ENCODE data around the gene IQSEC1. TPM values are rescaled to one million over a fixed set of nuclear protein-coding genes. Genes with fewer than 3 reads are reported as not detected.

Gene IQSEC1
- total and polyA plus RNA-seq, 2 experiments from 2014 or later = 8.0 to 51.9 TPM

- Histone ChIP-seq H3K36me3 (ENCODE audit: insufficient read depth) (no peaks in the 10 kb centered on the region), H3K9me2 (ENCODE audit: insufficient read depth) (no peaks in the 10 kb centered on the region), H3K4me1 (ENCODE audit: insufficient read depth) (no peaks in the 10 kb centered on the region), H3K27ac (ENCODE audit: low read depth) (no peak overlapping the region), H3K79me2 (replicated peaks; ENCODE audit: insufficient read depth) (no peaks in the 10 kb centered on the region), H2AFZ (no peak overlapping the region), H3F3A (replicated peaks; ENCODE audit: low read depth) (no peaks in the 10 kb centered on the region), H3K4me2 (no peak overlapping the region), H3K27me3 (ENCODE audit: insufficient read depth) (peaks cover 11% of the 10 kb centered on the region), H4K20me1 (replicated peaks; ENCODE audit: insufficient read depth) (no peaks in the 10 kb centered on the region), H3K4me3 (no peak overlapping the region)
- Mint-ChIP-seq H3K27me3 (ENCODE audit: insufficient read depth, low read depth, poor library complexity) (peaks cover 12% of the 10 kb centered on the region), H3K27ac (no peak overlapping the region), H3K4me1 (peaks cover 11% of the 10 kb centered on the region), H3K9me3 (no peaks in the 10 kb centered on the region; the same call in 2 of the 3 replicates), H3K36me3 (ENCODE audit: low read depth) (no peaks in the 10 kb centered on the region; the same call in 2 of the 3 replicates), H3K4me3 (no peak overlapping the region)
- TF ChIP-seq JUNB (IDR thresholded peaks at IDR 0.05; ENCODE audit: unreplicated experiment) = no peak
- TF ChIP-seq EZH2phosphoT487 (IDR thresholded peaks at IDR 0.05; ENCODE audit: unreplicated experiment) = no peak
- no peak for TF ChIP-seq ZNF331 (CRISPR knock-in tag; IDR thresholded peaks at IDR 0.05; ENCODE audit: low read depth)
- TF ChIP-seq, protein P1, sequence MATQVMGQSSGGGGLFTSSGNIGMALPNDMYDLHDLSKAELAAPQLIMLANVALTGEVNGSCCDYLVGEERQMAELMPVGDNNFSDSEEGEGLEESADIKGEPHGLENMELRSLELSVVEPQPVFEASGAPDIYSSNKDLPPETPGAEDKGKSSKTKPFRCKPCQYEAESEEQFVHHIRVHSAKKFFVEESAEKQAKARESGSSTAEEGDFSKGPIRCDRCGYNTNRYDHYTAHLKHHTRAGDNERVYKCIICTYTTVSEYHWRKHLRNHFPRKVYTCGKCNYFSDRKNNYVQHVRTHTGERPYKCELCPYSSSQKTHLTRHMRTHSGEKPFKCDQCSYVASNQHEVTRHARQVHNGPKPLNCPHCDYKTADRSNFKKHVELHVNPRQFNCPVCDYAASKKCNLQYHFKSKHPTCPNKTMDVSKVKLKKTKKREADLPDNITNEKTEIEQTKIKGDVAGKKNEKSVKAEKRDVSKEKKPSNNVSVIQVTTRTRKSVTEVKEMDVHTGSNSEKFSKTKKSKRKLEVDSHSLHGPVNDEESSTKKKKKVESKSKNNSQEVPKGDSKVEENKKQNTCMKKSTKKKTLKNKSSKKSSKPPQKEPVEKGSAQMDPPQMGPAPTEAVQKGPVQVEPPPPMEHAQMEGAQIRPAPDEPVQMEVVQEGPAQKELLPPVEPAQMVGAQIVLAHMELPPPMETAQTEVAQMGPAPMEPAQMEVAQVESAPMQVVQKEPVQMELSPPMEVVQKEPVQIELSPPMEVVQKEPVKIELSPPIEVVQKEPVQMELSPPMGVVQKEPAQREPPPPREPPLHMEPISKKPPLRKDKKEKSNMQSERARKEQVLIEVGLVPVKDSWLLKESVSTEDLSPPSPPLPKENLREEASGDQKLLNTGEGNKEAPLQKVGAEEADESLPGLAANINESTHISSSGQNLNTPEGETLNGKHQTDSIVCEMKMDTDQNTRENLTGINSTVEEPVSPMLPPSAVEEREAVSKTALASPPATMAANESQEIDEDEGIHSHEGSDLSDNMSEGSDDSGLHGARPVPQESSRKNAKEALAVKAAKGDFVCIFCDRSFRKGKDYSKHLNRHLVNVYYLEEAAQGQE (IDR thresholded peaks at IDR 0.05; ENCODE audit: unreplicated experiment) = no peak
- no peak for TF ChIP-seq CREB1 (CRISPR knock-in tag; IDR thresholded peaks at IDR 0.05; ENCODE audit: low read depth)
- TF ChIP-seq EZH2 (IDR thresholded peaks at IDR 0.05; ENCODE audit: low read depth, unreplicated experiment) = no peak
- ATAC-seq = no peak
- no peak for DNase-seq (ENCODE audit: low spot score)
These were observed 195.1 kb downstream of the IQSEC1 start for GRCh38 chr3:12878141-12878574.

- Mint-ChIP-seq H3K27ac (no peak overlapping the region), H3K4me1 (peaks cover 11% of the 10 kb centered on the region; the same call in 2 of the 3 replicates), H3K27me3 (ENCODE audit: insufficient read depth, low read depth, poor library complexity) (peaks cover 16% of the 10 kb centered on the region), H3K36me3 (ENCODE audit: low read depth) (no peaks in the 10 kb centered on the region; the same call in 2 of the 3 replicates), H3K9me3 (no peaks in the 10 kb centered on the region; the same call in 2 of the 3 replicates), H3K4me3 (peak overlapping the region; percentile 34; the same call in 1 of the 3 replicates)
- Histone ChIP-seq H3K27ac (ENCODE audit: low read depth) (no peak overlapping the region), H3K36me3 (ENCODE audit: insufficient read depth) (no peaks in the 10 kb centered on the region), H3K9me2 (ENCODE audit: insufficient read depth) (no peaks in the 10 kb centered on the region), H2AFZ (no peak overlapping the region), H4K20me1 (replicated peaks; ENCODE audit: insufficient read depth) (no peaks in the 10 kb centered on the region), H3K79me2 (replicated peaks; ENCODE audit: insufficient read depth) (no peaks in the 10 kb centered on the region), H3K4me2 (no peak overlapping the region), H3K4me1 (ENCODE audit: insufficient read depth) (no peaks in the 10 kb centered on the region), H3F3A (replicated peaks; ENCODE audit: low read depth) (no peaks in the 10 kb centered on the region), H3K4me3 (no peak overlapping the region), H3K27me3 (ENCODE audit: insufficient read depth) (peaks cover 11% of the 10 kb centered on the region)
- ATAC-seq (no peak), DNase-seq (ENCODE audit: low spot score) (no peak)
- TF ChIP-seq ZNF331 (CRISPR knock-in tag; IDR thresholded peaks at IDR 0.05; ENCODE audit: low read depth) (no peak), EZH2phosphoT487 (IDR thresholded peaks at IDR 0.05; ENCODE audit: unreplicated experiment) (no peak), ZNF114 (CRISPR knock-in tag; IDR thresholded peaks at IDR 0.05) (no peak), POLR2AphosphoS5 (IDR thresholded peaks at IDR 0.05; ENCODE audit: low read depth) (no peak), NANOG (IDR thresholded peaks at IDR 0.05; ENCODE audit: borderline replicate concordance) (no peak)
These were observed 196.2 kb downstream of the IQSEC1 start for GRCh38 chr3:12877040-12877439.
